HepG2 (cell line): ENCODE results near the gene NABP1. TPM values are rescaled to one million over a fixed set of nuclear protein-coding genes. Genes with fewer than 3 reads are reported as not detected.

Source experiments
- CEBPG ChIP-seq: IDR thresholded peaks from 2 replicates; pipeline ENCODE4 v1.6.1; 2016
- FOXJ3 ChIP-seq: sonication (generic); formaldehyde crosslinking; IDR thresholded peaks from 2 replicates; pipeline ENCODE4 v1.4.0; 2020; ENCODE audit warnings: missing genetic modification reagents, mild to moderate bottlenecking, borderline replicate concordance
- FOXP1 ChIP-seq, 2 experiments: fragments of 450-650 bp in 1 of 2; IDR thresholded peaks; 2 replicates each; pipeline ENCODE4 v1.6.1; 2017 to 2018; ENCODE audit warnings: antibody characterized with exemption in 1 of 2
- GFI1 ChIP-seq: sonication (generic); formaldehyde crosslinking; IDR thresholded peaks from 2 replicates; pipeline ENCODE4 v1.5.0; 2020; ENCODE audit warnings: missing genetic modification reagents, mild to moderate bottlenecking, borderline replicate concordance
- IRF2 ChIP-seq: IDR thresholded peaks from 2 replicates; pipeline ENCODE4 v1.6.1; 2018; ENCODE audit warnings: missing genetic modification reagents, missing compliant biosample characterization
- KAT8 ChIP-seq: IDR thresholded peaks from 2 replicates; pipeline ENCODE4 v1.6.1; 2016; ENCODE audit warnings: missing genetic modification reagents, missing compliant biosample characterization
- MIXL1 ChIP-seq: IDR thresholded peaks from 2 replicates; pipeline ENCODE4 v1.6.1; 2016
- REPIN1 ChIP-seq: sonication (generic); formaldehyde crosslinking; IDR thresholded peaks from 2 replicates; pipeline ENCODE4 v1.8.0; 2022; ENCODE audit warnings: missing genetic modification reagents, low read depth, mild to moderate bottlenecking, borderline replicate concordance
- SAP130 ChIP-seq: IDR thresholded peaks from 2 replicates; pipeline ENCODE4 v1.6.1; 2016; ENCODE audit warnings: low read depth
- SRSF9 ChIP-seq: fragments of 200-400 bp; formaldehyde crosslinking; IDR thresholded peaks from 2 replicates; pipeline ENCODE4 v1.6.1; 2018; ENCODE audit warnings: borderline replicate concordance, mild to moderate bottlenecking, low read depth, low read length; ENCODE audit not compliant: insufficient read depth, poor library complexity, severe bottlenecking
- SUZ12 ChIP-seq: fragments of 150-350 bp; IDR thresholded peaks from 2 replicates; pipeline ENCODE4 v1.6.1; 2014; ENCODE audit warnings: low read depth, low read length
- TEAD3 ChIP-seq: optimal IDR thresholded peaks from 2 replicates; pipeline ENCODE3; 2016; ENCODE audit warnings: borderline replicate concordance
- ZNF296 ChIP-seq: sonication (generic); formaldehyde crosslinking; conservative IDR thresholded peaks from 2 replicates; pipeline ENCODE4 v1.5.0; 2020; ENCODE audit warnings: mild to moderate bottlenecking, missing genetic modification reagents
- ZNF34 ChIP-seq: sonication (generic); formaldehyde crosslinking; IDR thresholded peaks from 2 replicates; pipeline ENCODE4 v1.4.0; 2020; ENCODE audit warnings: mild to moderate bottlenecking, missing genetic modification reagents, borderline replicate concordance
- ZNF678 ChIP-seq: sonication (generic); formaldehyde crosslinking; IDR thresholded peaks from 2 replicates; pipeline ENCODE4 v1.4.0; 2020; ENCODE audit warnings: mild to moderate bottlenecking, missing genetic modification reagents
- ZNF761 ChIP-seq: sonication (generic); formaldehyde crosslinking; conservative IDR thresholded peaks from 2 replicates; pipeline ENCODE4 v1.4.0; 2020; ENCODE audit warnings: mild to moderate bottlenecking, missing genetic modification reagents
- polyA plus RNA-seq, 8 experiments: library from polyadenylated mRNA; depleted of rRNA in 3 of 8; stranded (reverse) in 7 of 8; unstranded in 1 of 8; fragments of >200 nt; fragmentation: Illumina TruSeq in 4 of 8; extraction: Trizol in 4 of 8; gene quantifications; 2 replicates each; pipeline versions ENCODE4 v1.2.1 to v1.2.3, GENCODE V29; 2011 to 2016; ENCODE audit warnings: low read depth in 4 of 8, missing spikeins in 1 of 8, mixed read lengths in 1 of 8; ENCODE audit not compliant: insufficient read depth in 1 of 8
- total RNA-seq, 5 experiments: library from RNA; depleted of rRNA; stranded (reverse); fragments of >200 nt; fragmentation: Illumina TruSeq; extraction: Trizol; gene quantifications; 2 replicates each; pipeline ENCODE4 v1.2.3, GENCODE V29; 2016; ENCODE audit warnings: low read depth in 1 of 5
- TF ChIP-seq, protein P1 (sequence below): IDR thresholded peaks from 2 replicates; pipeline ENCODE4 v1.6.1; 2016; ENCODE audit warnings: mild to moderate bottlenecking
- TF ChIP-seq, protein P2 (sequence below): sonication (generic); formaldehyde crosslinking; IDR thresholded peaks from 2 replicates; pipeline ENCODE4 v1.4.0; 2020; ENCODE audit warnings: missing genetic modification reagents
- TF ChIP-seq, protein P3 (sequence below): sonication (generic); formaldehyde crosslinking; IDR thresholded peaks from 2 replicates; pipeline ENCODE4 v1.4.0; 2020; ENCODE audit warnings: missing genetic modification reagents, borderline replicate concordance
- TF ChIP-seq, protein P4 (sequence below): sonication (generic); formaldehyde crosslinking; IDR thresholded peaks from 2 replicates; pipeline ENCODE4 v1.4.0; 2020; ENCODE audit warnings: missing genetic modification reagents, borderline replicate concordance
- TF ChIP-seq, protein P5 (sequence below): sonication (generic); formaldehyde crosslinking; IDR thresholded peaks from 2 replicates; pipeline ENCODE4 v1.8.1; 2022; ENCODE audit warnings: low read depth, mild to moderate bottlenecking, missing genetic modification reagents

NABP1 gene
- total and polyA plus RNA-seq, 2 of the 13 experiments (the other 11 are each of a cell fraction or from before 2014, with no cell fraction given): 14.9 to 19.8 TPM

DNA sequence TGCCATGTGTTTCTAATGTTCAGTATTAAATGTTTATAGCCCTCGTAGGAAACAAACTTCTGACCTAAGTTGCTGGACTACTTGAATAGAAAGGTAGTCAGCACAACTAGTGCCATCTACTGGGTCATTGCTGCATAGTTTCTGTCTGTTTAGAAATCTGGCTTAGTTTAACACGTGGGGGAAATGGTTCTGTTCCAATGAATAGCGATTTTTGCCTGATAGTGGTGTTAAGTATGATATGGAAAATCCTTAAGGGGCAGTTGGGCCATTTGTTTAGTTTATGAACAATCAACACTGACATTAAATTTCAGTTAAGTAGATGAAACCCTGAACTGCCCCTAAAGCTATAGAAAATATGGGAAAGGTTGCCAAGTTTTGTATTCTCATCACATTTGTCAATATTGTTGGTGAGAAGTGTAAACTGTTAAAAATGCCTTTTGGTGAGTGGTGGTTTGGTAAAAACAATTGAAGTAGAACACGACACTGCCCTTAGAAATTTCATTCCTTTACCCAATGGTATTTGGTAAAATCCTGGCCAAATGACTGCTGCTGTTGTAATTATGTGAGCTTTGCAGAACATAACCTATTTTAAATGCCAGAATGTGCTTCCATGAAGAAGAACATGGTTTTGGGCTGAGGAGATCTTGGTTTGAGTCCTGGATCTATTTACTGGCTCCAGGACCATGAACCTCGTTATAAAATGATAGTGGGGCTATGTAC lies 13.2 kb downstream of the NABP1 start (continued):
- TF ChIP-seq SUZ12 (no peak), MIXL1 (CRISPR knock-in tag) (0 out of 2 replicates have a peak, but pooled peaks have one; percentile 30), FOXP1 (IDR thresholded peaks at IDR 0.05) (no peak), FOXP1 (CRISPR knock-in tag; IDR thresholded peaks at IDR 0.05) (0 out of 2 replicates have a peak, but pooled peaks have one; percentile 15), ZNF761 (no peak), KAT8 (peak; percentile 63), FOXJ3 (CRISPR knock-in tag) (no peak), ZNF296 (CRISPR knock-in tag) (no peak), TEAD3 (peak; percentile 65), REPIN1 (CRISPR knock-in tag) (0 out of 2 replicates have a peak, but pooled peaks have one; percentile 12), ZNF34 (CRISPR knock-in tag) (no peak), ZNF678 (CRISPR knock-in tag) (no peak), GFI1 (CRISPR knock-in tag) (0 out of 2 replicates have a peak, but pooled peaks have one; percentile 35), SRSF9 (no peak), SAP130 (CRISPR knock-in tag) (peak; percentile 51; the same call in 1 of the 2 replicates), IRF2 (CRISPR knock-in tag) (peak; percentile 37; the same call in 1 of the 2 replicates), CEBPG (CRISPR knock-in tag) (peak; percentile 58)
- TF ChIP-seq, protein P1, sequence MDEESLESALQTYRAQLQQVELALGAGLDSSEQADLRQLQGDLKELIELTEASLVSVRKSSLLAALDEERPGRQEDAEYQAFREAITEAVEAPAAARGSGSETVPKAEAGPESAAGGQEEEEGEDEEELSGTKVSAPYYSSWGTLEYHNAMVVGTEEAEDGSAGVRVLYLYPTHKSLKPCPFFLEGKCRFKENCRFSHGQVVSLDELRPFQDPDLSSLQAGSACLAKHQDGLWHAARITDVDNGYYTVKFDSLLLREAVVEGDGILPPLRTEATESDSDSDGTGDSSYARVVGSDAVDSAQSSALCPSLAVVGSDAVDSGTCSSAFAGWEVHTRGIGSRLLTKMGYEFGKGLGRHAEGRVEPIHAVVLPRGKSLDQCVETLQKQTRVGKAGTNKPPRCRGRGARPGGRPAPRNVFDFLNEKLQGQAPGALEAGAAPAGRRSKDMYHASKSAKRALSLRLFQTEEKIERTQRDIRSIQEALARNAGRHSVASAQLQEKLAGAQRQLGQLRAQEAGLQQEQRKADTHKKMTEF (CRISPR knock-in tag): peak; percentile 20; the same call in 1 of the 2 replicates
- TF ChIP-seq, protein P2, sequence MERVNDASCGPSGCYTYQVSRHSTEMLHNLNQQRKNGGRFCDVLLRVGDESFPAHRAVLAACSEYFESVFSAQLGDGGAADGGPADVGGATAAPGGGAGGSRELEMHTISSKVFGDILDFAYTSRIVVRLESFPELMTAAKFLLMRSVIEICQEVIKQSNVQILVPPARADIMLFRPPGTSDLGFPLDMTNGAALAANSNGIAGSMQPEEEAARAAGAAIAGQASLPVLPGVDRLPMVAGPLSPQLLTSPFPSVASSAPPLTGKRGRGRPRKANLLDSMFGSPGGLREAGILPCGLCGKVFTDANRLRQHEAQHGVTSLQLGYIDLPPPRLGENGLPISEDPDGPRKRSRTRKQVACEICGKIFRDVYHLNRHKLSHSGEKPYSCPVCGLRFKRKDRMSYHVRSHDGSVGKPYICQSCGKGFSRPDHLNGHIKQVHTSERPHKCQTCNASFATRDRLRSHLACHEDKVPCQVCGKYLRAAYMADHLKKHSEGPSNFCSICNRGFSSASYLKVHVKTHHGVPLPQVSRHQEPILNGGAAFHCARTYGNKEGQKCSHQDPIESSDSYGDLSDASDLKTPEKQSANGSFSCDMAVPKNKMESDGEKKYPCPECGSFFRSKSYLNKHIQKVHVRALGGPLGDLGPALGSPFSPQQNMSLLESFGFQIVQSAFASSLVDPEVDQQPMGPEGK (CRISPR knock-in tag): 0 out of 2 replicates have a peak, but pooled peaks have one; percentile 5
- TF ChIP-seq, protein P3, sequence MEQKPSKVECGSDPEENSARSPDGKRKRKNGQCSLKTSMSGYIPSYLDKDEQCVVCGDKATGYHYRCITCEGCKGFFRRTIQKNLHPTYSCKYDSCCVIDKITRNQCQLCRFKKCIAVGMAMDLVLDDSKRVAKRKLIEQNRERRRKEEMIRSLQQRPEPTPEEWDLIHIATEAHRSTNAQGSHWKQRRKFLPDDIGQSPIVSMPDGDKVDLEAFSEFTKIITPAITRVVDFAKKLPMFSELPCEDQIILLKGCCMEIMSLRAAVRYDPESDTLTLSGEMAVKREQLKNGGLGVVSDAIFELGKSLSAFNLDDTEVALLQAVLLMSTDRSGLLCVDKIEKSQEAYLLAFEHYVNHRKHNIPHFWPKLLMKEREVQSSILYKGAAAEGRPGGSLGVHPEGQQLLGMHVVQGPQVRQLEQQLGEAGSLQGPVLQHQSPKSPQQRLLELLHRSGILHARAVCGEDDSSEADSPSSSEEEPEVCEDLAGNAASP: 0 out of 2 replicates have a peak, but pooled peaks have one; percentile 22
- TF ChIP-seq, protein P4, sequence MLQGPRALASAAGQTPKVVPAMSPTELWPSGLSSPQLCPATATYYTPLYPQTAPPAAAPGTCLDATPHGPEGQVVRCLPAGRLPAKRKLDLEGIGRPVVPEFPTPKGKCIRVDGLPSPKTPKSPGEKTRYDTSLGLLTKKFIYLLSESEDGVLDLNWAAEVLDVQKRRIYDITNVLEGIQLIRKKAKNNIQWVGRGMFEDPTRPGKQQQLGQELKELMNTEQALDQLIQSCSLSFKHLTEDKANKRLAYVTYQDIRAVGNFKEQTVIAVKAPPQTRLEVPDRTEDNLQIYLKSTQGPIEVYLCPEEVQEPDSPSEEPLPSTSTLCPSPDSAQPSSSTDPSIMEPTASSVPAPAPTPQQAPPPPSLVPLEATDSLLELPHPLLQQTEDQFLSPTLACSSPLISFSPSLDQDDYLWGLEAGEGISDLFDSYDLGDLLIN (CRISPR knock-in tag): no peak
- TF ChIP-seq, protein P5, sequence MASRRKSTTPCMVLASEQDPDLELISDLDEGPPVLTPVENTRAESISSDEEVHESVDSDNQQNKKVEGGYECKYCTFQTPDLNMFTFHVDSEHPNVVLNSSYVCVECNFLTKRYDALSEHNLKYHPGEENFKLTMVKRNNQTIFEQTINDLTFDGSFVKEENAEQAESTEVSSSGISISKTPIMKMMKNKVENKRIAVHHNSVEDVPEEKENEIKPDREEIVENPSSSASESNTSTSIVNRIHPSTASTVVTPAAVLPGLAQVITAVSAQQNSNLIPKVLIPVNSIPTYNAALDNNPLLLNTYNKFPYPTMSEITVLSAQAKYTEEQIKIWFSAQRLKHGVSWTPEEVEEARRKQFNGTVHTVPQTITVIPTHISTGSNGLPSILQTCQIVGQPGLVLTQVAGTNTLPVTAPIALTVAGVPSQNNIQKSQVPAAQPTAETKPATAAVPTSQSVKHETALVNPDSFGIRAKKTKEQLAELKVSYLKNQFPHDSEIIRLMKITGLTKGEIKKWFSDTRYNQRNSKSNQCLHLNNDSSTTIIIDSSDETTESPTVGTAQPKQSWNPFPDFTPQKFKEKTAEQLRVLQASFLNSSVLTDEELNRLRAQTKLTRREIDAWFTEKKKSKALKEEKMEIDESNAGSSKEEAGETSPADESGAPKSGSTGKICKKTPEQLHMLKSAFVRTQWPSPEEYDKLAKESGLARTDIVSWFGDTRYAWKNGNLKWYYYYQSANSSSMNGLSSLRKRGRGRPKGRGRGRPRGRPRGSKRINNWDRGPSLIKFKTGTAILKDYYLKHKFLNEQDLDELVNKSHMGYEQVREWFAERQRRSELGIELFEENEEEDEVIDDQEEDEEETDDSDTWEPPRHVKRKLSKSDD: no peak
